Heart left ventricle (tissue), 16 donors: Measurements from ENCODE around the gene SRSF6. TPM values are rescaled to one million over a fixed set of nuclear protein-coding genes. Genes with fewer than 3 reads are reported as not detected.

Experiments used
- ATAC-seq, 4 donors: fragments of 200-7000 bp; cut with Tn5 transposase; one replicate each; pipeline ENCODE4 v1.9.1; 2020 to 2022; ENCODE audit warnings: moderate library complexity in 4 of 4, mild to moderate bottlenecking in 3 of 4, moderate number of reproducible peaks in 1 of 4
- DNase-seq, 5 donors: peaks; one replicate each; pipeline ENCODE4 v3.0.0-alpha.2; 2020
- H3K27ac ChIP-seq, 12 donors: fragments of 200-600 bp; sonication (generic) in 4 of 12; one replicate each; pipeline versions ENCODE4 v1.5.0 to v1.8.0; 2016 to 2022; ENCODE audit warnings: mild to moderate bottlenecking in 2 of 12
- H3K27me3 ChIP-seq, 9 donors: fragments of 200-600 bp; sonication (generic) in 2 of 9; one replicate each; pipeline versions ENCODE4 v1.5.1 to v1.8.0; 2016 to 2022; ENCODE audit warnings: mild to moderate bottlenecking in 3 of 9
- H3K36me3 ChIP-seq, 9 donors: fragments of 200-600 bp; sonication (generic) in 2 of 9; one replicate each; pipeline versions ENCODE4 v1.5.0 to v1.8.0; 2018 to 2022; ENCODE audit warnings: mild to moderate bottlenecking in 2 of 9
- H3K4me1 ChIP-seq, 12 donors: fragments of 200-600 bp; sonication (generic) in 4 of 12; one replicate each; pipeline versions ENCODE4 v1.5.0 to v1.8.0; 2016 to 2022; ENCODE audit warnings: mild to moderate bottlenecking in 3 of 12
- H3K4me3 ChIP-seq, 12 donors: fragments of 200-600 bp; sonication (generic) in 4 of 12; one replicate each; pipeline versions ENCODE4 v1.5.0 to v1.8.0; 2017 to 2022; ENCODE audit warnings: mild to moderate bottlenecking in 9 of 12, moderate library complexity in 4 of 12
- H3K9me3 ChIP-seq, 12 donors: fragments of 200-600 bp; sonication (generic) in 4 of 12; one replicate each; pipeline versions ENCODE4 v1.5.0 to v1.8.0; 2016 to 2022; ENCODE audit warnings: mild to moderate bottlenecking in 1 of 12
- POLR2A ChIP-seq, 2 donors: fragments of 450-650 bp; IDR thresholded peaks; one replicate each; pipeline ENCODE4 v1.6.1; 2017; ENCODE audit warnings: antibody characterized with exemption in 2 of 2, mild to moderate bottlenecking in 2 of 2, moderate library complexity in 2 of 2
- WGBS, 4 donors: extraction: QIAGEN DNeasy Blood & Tissue Kit in 2 of 4; methylation state at CpG; one replicate each; pipeline versions ENCODE4 v1.1.5 to v1.1.7; 2013 to 2018; 5-methylcytosine and 5-hydroxymethylcytosine counted together
- intact Hi-C, 10 donors: fragments of 100-400 bp; cut with DNase I; formaldehyde crosslinking; loops; one replicate each; pipeline versions ENCODE4 v1.11.1 to v1.14.2; 2022
- polyA plus RNA-seq, 2 donors: library from polyadenylated mRNA; stranded (reverse); fragments of 200-250 nt; gene quantifications; one replicate each; pipeline ENCODE4 v1.2.3, GENCODE V29; 2013
- total RNA-seq, 9 donors: library from RNA; depleted of rRNA in 2 of 9; stranded (reverse); fragments of >200 nt in 2 of 9; fragmentation: NEBNext Ultra II Directional in 3 of 9; extraction: Animal tissue kit (Norgen Biotek cat#: 25700) in 3 of 9; gene quantifications; one replicate each; pipeline versions ENCODE4 v1.1.0 to v1.2.4, GENCODE V29; 2016 to 2023
- TF ChIP-seq, protein P1 (sequence below), 12 donors: fragments of 200-600 bp; sonication (generic) in 4 of 12; IDR thresholded peaks; one replicate each; pipeline versions ENCODE4 v1.5.0 to v1.8.0; 2018 to 2022; ENCODE audit warnings: antibody characterized with exemption in 12 of 12, mild to moderate bottlenecking in 5 of 12
- donor health status: ischemic (EF 13 %, LVEDD 7.1; RV severe dilation, severe dysfunction).
- donor health status: healthy with polysubstance abuse.
- donor health status: DM: no; HTN: yes; CAD: no.
- donor health status: DM: no; HTN: no; CAD: no.
- donor health status: ischemic (EF 25% LVEDD 6.9; RV normal size, moderate dysfunction).
- donor health status: ischemic (EF 25% LVEDD 5.7; RV mildly dilated, moderate dysfunction).
- donor health status: healthy.
- donor health status: DM: yes; HTN: yes; CAD: no.
- donor health status: ischemic (EF 35%, LVEDD 5.7; RV mildly dilated, moderate dysfunction).
- donor health status: nonischemic (EF 11% LVEDD 7.7; RV severe dilation, severe dysfunction).
- donor health status: DM: yes; HTN: yes; CAD: no.
- donor health status: PGD.
- donor health status: ischemic (EF 29% LVEDD 5.4; RV normal size, mild dysfunction).
- donor health status: nonischemic (EF 23%, LVEDD 6.1; RV moderate dilation, normal function).

Gene SRSF6
- total and polyA plus RNA-seq, 11 donors = 21.0 to 69.7 (median 44.8) TPM

DNA sequence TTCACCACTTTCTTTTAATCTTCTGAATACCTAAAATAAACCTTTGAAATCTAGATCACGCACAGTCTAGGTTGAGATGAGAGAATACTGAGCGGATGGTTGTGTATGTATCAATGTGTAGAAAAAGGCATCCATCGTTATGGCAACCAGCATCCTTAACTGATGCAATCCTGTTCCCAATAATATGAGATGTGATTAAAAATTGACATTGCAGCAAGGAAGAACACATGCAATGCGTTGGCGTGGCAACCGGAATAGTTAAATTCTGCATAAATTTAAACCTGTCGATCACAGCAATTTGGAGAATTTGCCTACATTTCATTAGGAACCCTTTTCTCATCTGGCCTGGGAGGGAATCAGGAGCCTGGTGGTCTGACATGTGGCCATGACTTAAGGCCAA lies 48.5 kb downstream of the SRSF6 start:
- Histone ChIP-seq H3K36me3 (no peaks in the 10 kb centered on the region), H3K27me3 (peaks cover 0 to 24% (median 5%) of the 10 kb centered on the region in 9 donors)
- no peak for ATAC-seq

DNA sequence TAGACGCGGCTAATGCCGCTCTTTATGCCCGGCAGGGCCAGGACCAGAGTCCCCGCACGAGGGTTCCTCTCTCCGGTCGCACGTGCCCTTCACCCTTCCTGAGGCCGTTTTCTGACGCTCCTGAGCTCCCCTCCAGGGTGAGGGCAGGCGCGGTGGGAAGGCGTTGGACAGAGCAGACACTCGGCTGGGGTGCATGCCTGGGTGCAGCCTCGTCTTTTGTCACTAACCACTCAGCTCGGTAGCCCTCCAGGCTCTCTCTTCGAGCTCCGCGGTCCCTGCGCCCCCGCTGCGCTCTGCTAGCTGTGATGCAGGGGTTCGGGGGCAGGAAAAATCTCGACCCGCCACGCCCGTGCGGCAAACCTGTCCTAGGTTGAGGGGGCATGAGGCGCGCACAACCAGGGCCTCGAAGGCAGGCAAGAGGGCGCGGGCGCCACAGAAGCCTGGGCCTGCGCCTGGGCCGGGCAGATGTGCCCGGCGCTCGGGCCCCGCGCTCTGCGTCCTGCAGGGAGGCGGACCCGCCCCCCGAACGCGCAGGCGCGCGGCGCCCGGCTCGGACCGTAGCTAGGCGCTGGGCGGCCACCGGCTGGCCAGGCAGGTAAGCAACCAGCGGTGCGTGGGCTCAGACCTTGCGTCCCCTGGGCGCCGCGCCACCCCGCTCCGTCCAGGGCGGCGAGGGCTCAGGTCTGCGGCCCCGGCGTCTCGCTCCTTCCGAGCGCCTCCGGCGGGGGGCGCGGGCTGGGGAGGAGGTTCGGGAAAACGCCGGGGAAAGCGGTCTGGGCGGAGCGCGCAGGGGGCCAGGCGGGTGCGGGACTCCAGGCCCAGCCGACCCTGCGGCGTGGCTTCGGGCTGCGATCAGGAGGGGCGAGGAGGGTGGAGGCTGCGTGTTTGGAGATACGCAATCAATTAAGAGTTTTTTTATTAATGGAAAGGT lies 49.7 kb downstream of the SRSF6 start, which contains the start of gene L3MBTL1:
Gene L3MBTL1, plus strand, starts transcription at position 548 of the 931 bp plus-strand sequence. CDS start 5,807 bp downstream, outside the sequence.
- TF ChIP-seq POLR2A (IDR thresholded peaks at IDR 0.05) = no peak
- TF ChIP-seq, protein P1, sequence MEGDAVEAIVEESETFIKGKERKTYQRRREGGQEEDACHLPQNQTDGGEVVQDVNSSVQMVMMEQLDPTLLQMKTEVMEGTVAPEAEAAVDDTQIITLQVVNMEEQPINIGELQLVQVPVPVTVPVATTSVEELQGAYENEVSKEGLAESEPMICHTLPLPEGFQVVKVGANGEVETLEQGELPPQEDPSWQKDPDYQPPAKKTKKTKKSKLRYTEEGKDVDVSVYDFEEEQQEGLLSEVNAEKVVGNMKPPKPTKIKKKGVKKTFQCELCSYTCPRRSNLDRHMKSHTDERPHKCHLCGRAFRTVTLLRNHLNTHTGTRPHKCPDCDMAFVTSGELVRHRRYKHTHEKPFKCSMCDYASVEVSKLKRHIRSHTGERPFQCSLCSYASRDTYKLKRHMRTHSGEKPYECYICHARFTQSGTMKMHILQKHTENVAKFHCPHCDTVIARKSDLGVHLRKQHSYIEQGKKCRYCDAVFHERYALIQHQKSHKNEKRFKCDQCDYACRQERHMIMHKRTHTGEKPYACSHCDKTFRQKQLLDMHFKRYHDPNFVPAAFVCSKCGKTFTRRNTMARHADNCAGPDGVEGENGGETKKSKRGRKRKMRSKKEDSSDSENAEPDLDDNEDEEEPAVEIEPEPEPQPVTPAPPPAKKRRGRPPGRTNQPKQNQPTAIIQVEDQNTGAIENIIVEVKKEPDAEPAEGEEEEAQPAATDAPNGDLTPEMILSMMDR (IDR thresholded peaks at IDR 0.05) = peak in 1 of 12 donors; percentile 13
- DNase-seq = peak; percentile 17 to 77 (median 52)

More for the DNA sequence above, 48.5 kb downstream of the SRSF6 start:
- no peaks in the 10 kb centered on the region for H3K9me3 ChIP-seq
- H3K4me1 ChIP-seq = peaks cover 0 to 15% (median 5%) of the 10 kb centered on the region in 12 donors
- TF ChIP-seq, protein P1 (IDR thresholded peaks at IDR 0.05) = no peak
- no peak for TF ChIP-seq POLR2A (IDR thresholded peaks at IDR 0.05)
- no peak overlapping the region for H3K4me3 ChIP-seq
- no peak for DNase-seq
- intact Hi-C loops = no loop called here
- H3K27ac ChIP-seq = no peak overlapping the region
- 94 to 96% (median 95%) methylated on average over 7 of the region's 7 CpGs for WGBS, 4 donors

DNA sequence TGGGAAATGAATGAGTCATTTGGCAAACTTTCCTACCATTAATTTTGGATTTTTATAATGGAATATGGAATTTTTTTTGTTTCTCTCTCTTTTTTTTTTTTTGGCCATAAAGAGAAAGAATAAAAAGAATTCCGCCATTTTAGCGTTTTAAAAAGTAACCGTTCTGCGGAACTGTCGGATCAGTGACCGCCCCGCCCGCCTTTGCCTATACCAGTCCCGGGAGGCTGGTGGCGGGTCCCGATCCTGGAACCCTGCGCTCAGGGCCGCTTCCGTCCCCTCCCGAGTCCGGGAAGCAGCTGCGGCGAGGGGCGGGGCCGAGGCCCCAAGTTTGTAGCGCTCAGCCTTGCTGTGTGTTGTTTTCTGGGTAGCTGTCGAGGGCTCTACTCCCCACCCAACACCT lies 50.4 kb downstream of the SRSF6 start:
- 7 to 13% (median 11%) methylated on average over 22 of the region's 22 CpGs for WGBS, 4 donors
- Histone ChIP-seq H3K27ac (no peak overlapping the region), H3K9me3 (no peaks in the 10 kb centered on the region), H3K36me3 (no peaks in the 10 kb centered on the region), H3K27me3 (peaks cover 0 to 24% (median 5%) of the 10 kb centered on the region in 9 donors), H3K4me1 (peaks cover 0 to 20% (median 7%) of the 10 kb centered on the region in 12 donors), H3K4me3 (peak overlapping the region; percentile 41 to 91 (median 66))
- ATAC-seq (no peak), DNase-seq (no peak)
- TF ChIP-seq, protein P1 (IDR thresholded peaks at IDR 0.05) = no peak
- no peak for TF ChIP-seq POLR2A (IDR thresholded peaks at IDR 0.05)
- intact Hi-C loops = no loop called here

More for the DNA sequence above, 49.7 kb downstream of the SRSF6 start, which contains the start of gene L3MBTL1:
- WGBS, 4 donors = 4 to 9% (median 5%) methylated on average over 53 to 95 of the region's 95 CpGs
- peaks cover 0 to 24% (median 5%) of the 10 kb centered on the region in 9 donors for H3K27me3 ChIP-seq
- H3K4me3 ChIP-seq = peak within 1 kb of the TSS; percentile 41 to 91 (median 66)
- no peaks in the 10 kb centered on the region for H3K9me3 ChIP-seq
- intact Hi-C loops = no loop called here
- ATAC-seq = peak in 3 of 4 donors; percentile 73 to 92 (median 88)
- H3K4me1 ChIP-seq = peaks cover 0 to 15% (median 5%) of the 10 kb centered on the region in 12 donors
- H3K36me3 ChIP-seq = no peaks in the 10 kb centered on the region
- H3K27ac ChIP-seq = no peak within 1 kb of the TSS

DNA sequence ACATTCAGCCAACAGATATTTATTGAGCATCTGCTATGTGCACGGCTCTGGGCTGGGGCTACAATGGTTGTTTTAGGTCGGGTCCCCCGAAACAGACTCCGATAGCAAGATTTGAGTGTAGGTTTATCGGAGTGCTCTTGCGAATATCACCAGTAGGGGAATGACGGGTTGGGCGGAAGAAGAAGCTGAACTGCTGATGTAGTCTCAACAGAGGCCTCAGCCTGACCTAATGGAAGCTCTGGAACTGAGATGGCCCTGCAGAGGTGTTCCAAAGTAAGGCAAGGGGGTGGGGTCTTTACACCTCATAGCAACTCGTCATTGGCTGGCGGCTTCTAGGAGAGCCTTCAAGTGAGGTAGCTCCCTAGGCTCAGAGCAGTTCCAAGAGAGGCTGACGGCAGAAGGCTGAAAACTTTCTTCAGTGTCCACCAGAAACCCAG lies 50.9 kb downstream of the SRSF6 start:
- no peaks in the 10 kb centered on the region for H3K36me3 ChIP-seq
- DNase-seq (no peak), ATAC-seq (no peak)
- peaks cover 0 to 24% (median 5%) of the 10 kb centered on the region in 9 donors for H3K27me3 ChIP-seq
- WGBS, 4 donors = 76 to 83% (median 81%) methylated on average over 11 of the region's 11 CpGs
- no peak overlapping the region for H3K27ac ChIP-seq
- H3K4me3 ChIP-seq = peak overlapping the region in 3 of 12 donors; percentile 71 to 91 (median 78)
- no peaks in the 10 kb centered on the region for H3K9me3 ChIP-seq
- TF ChIP-seq POLR2A (IDR thresholded peaks at IDR 0.05) = no peak
- TF ChIP-seq, protein P1 (IDR thresholded peaks at IDR 0.05) = no peak
- H3K4me1 ChIP-seq = peaks cover 0 to 26% (median 10%) of the 10 kb centered on the region in 12 donors
- intact Hi-C loops = no loop called here
